ENCODE results near the gene ZNF329.

Gene ZNF329

DNA sequence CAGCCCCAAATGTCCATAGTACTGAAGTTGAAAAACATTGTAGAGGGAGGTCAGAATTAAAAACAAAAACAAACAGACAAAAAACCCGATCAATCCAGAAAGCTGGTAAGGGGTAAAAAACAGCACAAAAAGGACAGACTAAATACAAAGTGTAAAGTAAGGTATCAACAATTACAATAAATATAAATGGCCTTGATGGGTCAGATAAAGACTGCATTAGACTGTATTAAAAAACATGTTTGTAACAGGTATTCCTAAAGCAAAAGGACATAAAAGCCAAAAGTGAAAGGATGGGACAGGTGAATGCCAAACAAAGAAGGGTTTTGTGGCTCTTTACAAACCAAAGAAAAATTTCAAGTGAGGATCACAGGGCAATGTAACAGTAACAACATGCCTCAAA, 16.3 kb downstream of the ZNF329 start:
- TF ChIP-seq EZH2 (IDR thresholded peaks at IDR 0.05) (no peak), FOXP2 (optimal IDR thresholded peaks at IDR 0.05; ENCODE audit: control extremely low read depth, extremely low read length, insufficient read depth) (no peak), POLR2AphosphoS5 (IDR thresholded peaks at IDR 0.05; ENCODE audit: borderline replicate concordance, low read depth, low read length) (no peak)
- Histone ChIP-seq H3K9me3 (ENCODE audit: low read depth, low read length) (peaks cover 21% of the 10 kb centered on the region), H3K27ac (no peak overlapping the region), H3K4me3 (no peak overlapping the region), H3K9ac (ENCODE audit: insufficient read length) (no peak overlapping the region), H3K36me3 (ENCODE audit: insufficient read depth, low read length) (peaks cover 45% of the 10 kb centered on the region)
- DNase-seq (ENCODE audit: low read depth, low spot score), result no peak

DNA sequence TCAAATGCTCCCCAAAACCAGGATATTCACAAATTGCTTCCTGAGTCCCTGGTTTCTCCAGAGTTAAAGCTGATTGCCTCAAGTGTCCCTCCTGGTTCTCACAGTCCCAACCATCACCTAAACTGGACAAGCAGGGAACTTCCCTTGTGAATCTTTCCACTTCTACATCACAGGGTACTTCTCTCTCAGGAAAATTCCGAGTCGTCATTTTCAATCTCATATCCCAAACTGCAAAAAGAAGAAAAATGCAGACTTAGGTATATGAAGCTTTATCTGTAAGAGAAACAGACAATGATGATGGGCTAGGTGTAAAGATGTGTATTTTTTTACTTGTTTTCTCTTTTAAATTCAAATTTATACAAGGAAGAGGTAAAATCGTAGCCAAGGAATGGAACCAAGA, 21.3 kb downstream of the ZNF329 start:
- H3K4me3 ChIP-seq, result no peak overlapping the region

DNA sequence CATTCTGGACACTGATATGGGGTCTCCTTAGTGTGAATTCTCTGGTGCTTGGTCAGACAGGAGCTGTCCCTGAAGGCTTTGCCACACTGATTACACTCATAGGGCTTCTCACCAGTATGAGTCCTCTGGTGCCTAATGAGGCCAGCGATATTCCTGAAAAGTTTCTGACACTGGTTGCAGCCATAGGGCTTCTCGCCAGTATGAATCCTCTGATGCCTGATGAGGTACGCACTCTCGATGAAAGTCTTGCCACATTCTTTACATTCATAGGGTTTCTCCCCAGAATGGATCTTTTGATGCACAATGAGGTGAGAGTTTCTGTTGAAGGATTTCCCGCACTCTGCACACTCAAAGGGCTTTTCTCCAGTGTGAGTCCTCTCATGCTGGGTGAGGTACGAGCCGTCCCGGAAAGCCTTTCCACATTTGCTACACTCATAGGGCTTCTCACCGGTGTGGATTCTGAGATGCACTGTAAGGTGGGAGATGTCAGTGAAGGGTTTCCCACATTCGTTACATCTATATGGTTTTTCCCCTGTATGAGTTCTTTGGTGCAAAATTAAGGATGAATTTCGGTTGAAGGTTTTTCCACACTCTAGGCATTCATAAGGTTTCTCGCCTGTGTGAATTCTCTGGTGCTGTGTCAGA, 22.4 kb downstream of the ZNF329 start:
- DNase-seq (ENCODE audit: low read depth, low spot score), result no peak
- H3K27ac ChIP-seq, result no peak overlapping the region
- no peak overlapping the region for H3K9ac ChIP-seq (ENCODE audit: insufficient read length)
- no peak overlapping the region; the same call in 1 of the 2 replicates for H3K4me3 ChIP-seq
- TF ChIP-seq FOXP2 (optimal IDR thresholded peaks at IDR 0.05; ENCODE audit: control extremely low read depth, extremely low read length, insufficient read depth) (no peak), POLR2AphosphoS5 (IDR thresholded peaks at IDR 0.05; ENCODE audit: borderline replicate concordance, low read depth, low read length) (no peak), EZH2 (IDR thresholded peaks at IDR 0.05) (no peak)
- H3K36me3 ChIP-seq (ENCODE audit: insufficient read depth, low read length), result peaks cover 41% of the 10 kb centered on the region
- peaks cover 30% of the 10 kb centered on the region for H3K9me3 ChIP-seq (ENCODE audit: low read depth, low read length)

More for the DNA sequence above, 21.3 kb downstream of the ZNF329 start:
- DNase-seq (ENCODE audit: low read depth, low spot score), result no peak
- TF ChIP-seq FOXP2 (optimal IDR thresholded peaks at IDR 0.05; ENCODE audit: control extremely low read depth, extremely low read length, insufficient read depth) (no peak), EZH2 (IDR thresholded peaks at IDR 0.05) (no peak), POLR2AphosphoS5 (IDR thresholded peaks at IDR 0.05; ENCODE audit: borderline replicate concordance, low read depth, low read length) (no peak)
- Histone ChIP-seq H3K9ac (ENCODE audit: insufficient read length) (no peak overlapping the region), H3K9me3 (ENCODE audit: low read depth, low read length) (peaks cover 30% of the 10 kb centered on the region), H3K36me3 (ENCODE audit: insufficient read depth, low read length) (peaks cover 49% of the 10 kb centered on the region), H3K27ac (no peak overlapping the region)

DNA sequence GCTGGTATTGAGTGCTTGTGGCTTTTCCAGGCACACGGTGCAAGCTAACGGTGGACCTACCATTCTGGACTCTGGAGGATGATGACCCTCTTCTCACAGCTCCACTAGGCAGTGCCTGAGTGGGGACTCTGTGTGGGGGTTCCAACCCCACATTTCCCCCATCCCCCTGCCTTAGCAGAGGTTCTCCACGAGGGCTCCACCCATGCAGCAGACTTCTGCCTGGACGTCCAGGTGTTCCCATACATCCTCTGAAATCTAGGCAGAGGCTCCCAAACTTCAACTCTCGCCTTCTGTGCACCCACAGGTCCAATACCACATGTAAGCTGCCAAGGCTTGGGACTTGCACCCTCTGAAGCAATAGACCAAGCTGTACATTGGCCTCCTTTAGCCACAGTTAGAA, 27.2 kb downstream of the ZNF329 start:
- H3K36me3 ChIP-seq (ENCODE audit: insufficient read depth, low read length), result peaks cover 11% of the 10 kb centered on the region
- no peak overlapping the region for H3K9ac ChIP-seq (ENCODE audit: insufficient read length)
- peaks cover 13% of the 10 kb centered on the region for H3K9me3 ChIP-seq (ENCODE audit: low read depth, low read length)
- no peak overlapping the region for H3K27ac ChIP-seq
- no peak for DNase-seq (ENCODE audit: low read depth, low spot score)
- TF ChIP-seq FOXP2 (optimal IDR thresholded peaks at IDR 0.05; ENCODE audit: control extremely low read depth, extremely low read length, insufficient read depth), result no peak
- TF ChIP-seq EZH2 (IDR thresholded peaks at IDR 0.05), result no peak
- TF ChIP-seq POLR2AphosphoS5 (IDR thresholded peaks at IDR 0.05; ENCODE audit: borderline replicate concordance, low read depth, low read length), result no peak
- H3K4me3 ChIP-seq, result no peak overlapping the region

DNA sequence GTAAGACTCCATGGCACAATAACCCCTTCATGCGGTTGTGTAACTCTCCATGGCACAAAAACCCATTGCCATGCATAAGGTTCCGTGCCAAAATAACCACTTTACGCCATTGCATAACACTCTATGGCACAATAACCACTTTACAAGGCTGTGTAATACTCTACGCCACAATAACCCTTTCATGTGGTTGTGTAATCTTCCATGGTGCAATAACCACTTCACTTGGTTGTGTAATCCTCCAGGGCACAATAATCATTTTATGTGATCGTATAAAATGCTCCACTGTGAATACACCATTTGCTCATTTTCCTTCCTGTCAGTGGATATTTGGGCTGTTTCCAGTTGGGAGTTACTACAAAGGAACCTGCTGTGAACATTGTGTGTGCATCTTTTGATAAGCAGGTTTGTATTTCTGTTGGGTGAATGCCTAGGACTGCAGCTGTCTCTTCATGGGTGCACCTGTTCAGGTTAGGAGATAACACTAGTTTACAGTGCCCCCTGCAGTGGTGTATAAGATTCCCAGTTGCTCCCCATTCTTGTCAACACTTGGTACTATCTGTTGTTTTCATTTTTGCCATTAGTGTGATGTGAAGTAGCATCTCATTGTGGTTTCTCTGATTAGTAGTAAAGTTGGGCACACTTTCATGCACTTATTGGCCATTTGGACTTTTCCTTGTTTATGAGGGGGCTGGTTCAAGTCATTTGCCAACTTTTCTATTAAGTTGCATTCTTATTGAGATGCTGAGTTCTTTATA, 31.4 kb downstream of the ZNF329 start:
- H3K9me3 ChIP-seq (ENCODE audit: low read depth, low read length), result peaks cover 6% of the 10 kb centered on the region; the same call in 1 of the 2 replicates
- DNase-seq (ENCODE audit: low read depth, low spot score), result no peak

DNA sequence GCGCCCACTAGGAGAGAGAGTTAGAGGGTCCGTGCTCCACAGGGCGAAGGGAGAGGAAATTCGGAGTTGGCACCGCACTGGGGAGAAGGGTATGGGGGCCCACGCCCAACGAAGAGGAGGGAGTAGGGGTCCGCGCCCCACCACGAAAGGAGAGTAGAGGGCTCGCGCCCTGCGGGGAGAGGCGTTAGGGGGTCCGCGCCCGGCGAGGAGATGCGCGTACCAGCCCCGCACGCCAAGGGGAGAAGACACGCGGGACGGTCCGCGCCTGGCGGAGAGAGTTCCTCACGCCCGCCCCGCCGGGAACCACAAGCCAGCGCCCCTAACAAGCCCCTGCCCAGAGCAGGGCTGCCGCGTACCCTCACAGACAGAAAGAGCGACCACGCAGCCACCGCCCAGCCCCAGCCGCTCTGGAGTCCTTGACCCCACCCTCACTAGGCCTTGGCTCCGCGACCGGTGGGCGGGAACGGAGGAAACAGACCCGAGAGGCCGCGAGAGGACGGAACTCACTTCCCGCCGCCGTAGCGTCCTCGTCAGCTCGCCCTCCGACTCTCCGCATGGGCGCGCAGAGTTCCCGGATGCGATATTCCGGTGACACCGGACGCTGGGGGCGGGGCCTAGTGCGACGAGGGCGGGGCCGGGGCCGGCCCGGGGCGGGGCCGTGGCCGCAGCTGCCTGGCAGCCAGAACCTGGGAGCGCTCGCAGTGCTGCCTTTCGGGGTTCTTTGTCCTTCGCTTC, 32.6 kb downstream of the ZNF329 start:
- H3K9me3 ChIP-seq (ENCODE audit: low read depth, low read length), result peaks cover 6% of the 10 kb centered on the region; the same call in 1 of the 2 replicates
- no peak overlapping the region for H3K9ac ChIP-seq (ENCODE audit: insufficient read length)
- no peak for DNase-seq (ENCODE audit: low read depth, low spot score)
- no peak overlapping the region for H3K4me3 ChIP-seq
- no peaks in the 10 kb centered on the region for H3K36me3 ChIP-seq (ENCODE audit: insufficient read depth, low read length)
- TF ChIP-seq POLR2AphosphoS5 (IDR thresholded peaks at IDR 0.05; ENCODE audit: borderline replicate concordance, low read depth, low read length), result no peak
- TF ChIP-seq FOXP2 (optimal IDR thresholded peaks at IDR 0.05; ENCODE audit: control extremely low read depth, extremely low read length, insufficient read depth), result no peak
- no peak for TF ChIP-seq EZH2 (IDR thresholded peaks at IDR 0.05)
- no peak overlapping the region for H3K27ac ChIP-seq

More for the DNA sequence above, 31.4 kb downstream of the ZNF329 start:
- no peak overlapping the region for H3K4me3 ChIP-seq
- TF ChIP-seq POLR2AphosphoS5 (IDR thresholded peaks at IDR 0.05; ENCODE audit: borderline replicate concordance, low read depth, low read length) (no peak), EZH2 (IDR thresholded peaks at IDR 0.05) (no peak), FOXP2 (optimal IDR thresholded peaks at IDR 0.05; ENCODE audit: control extremely low read depth, extremely low read length, insufficient read depth) (no peak)
- H3K9ac ChIP-seq (ENCODE audit: insufficient read length), result no peak overlapping the region
- no peak overlapping the region for H3K27ac ChIP-seq
- no peaks in the 10 kb centered on the region for H3K36me3 ChIP-seq (ENCODE audit: insufficient read depth, low read length)

DNA sequence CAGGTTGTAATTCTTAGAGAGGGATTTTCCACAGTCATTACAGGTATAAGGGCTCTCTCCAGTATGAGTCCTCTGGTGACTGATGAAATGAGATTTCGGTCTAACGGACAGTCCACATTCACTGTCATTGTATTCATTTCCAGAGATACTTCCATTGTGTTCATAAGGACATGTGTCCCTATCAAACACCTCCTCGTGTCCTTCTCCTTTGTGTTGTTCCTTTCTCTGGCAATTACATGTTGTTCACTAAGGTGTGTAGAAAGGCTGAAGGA, 42.1 kb downstream of the ZNF329 start:
- 0 out of 2 replicates have a peak, but pooled peaks cover 6% of the 10 kb centered on the region for H3K9me3 ChIP-seq (ENCODE audit: low read depth, low read length)
- TF ChIP-seq POLR2AphosphoS5 (IDR thresholded peaks at IDR 0.05; ENCODE audit: borderline replicate concordance, low read depth, low read length) (no peak), FOXP2 (optimal IDR thresholded peaks at IDR 0.05; ENCODE audit: control extremely low read depth, extremely low read length, insufficient read depth) (no peak), EZH2 (IDR thresholded peaks at IDR 0.05) (no peak)

More for the DNA sequence above, 42.1 kb downstream of the ZNF329 start:
- Histone ChIP-seq H3K4me3 (no peak overlapping the region), H3K27ac (no peak overlapping the region), H3K9ac (ENCODE audit: insufficient read length) (no peak overlapping the region), H3K36me3 (ENCODE audit: insufficient read depth, low read length) (no peaks in the 10 kb centered on the region)
- no peak for DNase-seq (ENCODE audit: low read depth, low spot score)
